Peyer's patch (tissue), 4 donors: Measurements from ENCODE around the gene COTL1.

Experiments used
- CTCF ChIP-seq, 6 experiments: fragments of 450-650 bp in 4 of 6; fragments of 200-600 bp in 2 of 6; sonication (generic) in 1 of 6; IDR thresholded peaks; one replicate each; pipeline ENCODE4 v1.5.1; 2017 to 2019; ENCODE audit warnings: antibody characterized with exemption in 6 of 6, mild to moderate bottlenecking in 3 of 6, moderate library complexity in 1 of 6
- POLR2A ChIP-seq, 2 donors: fragments of 450-650 bp; IDR thresholded peaks; one replicate each; pipeline ENCODE4 v1.5.1; 2017; ENCODE audit warnings: antibody characterized with exemption in 2 of 2, mild to moderate bottlenecking in 2 of 2, moderate library complexity in 2 of 2

DNA sequence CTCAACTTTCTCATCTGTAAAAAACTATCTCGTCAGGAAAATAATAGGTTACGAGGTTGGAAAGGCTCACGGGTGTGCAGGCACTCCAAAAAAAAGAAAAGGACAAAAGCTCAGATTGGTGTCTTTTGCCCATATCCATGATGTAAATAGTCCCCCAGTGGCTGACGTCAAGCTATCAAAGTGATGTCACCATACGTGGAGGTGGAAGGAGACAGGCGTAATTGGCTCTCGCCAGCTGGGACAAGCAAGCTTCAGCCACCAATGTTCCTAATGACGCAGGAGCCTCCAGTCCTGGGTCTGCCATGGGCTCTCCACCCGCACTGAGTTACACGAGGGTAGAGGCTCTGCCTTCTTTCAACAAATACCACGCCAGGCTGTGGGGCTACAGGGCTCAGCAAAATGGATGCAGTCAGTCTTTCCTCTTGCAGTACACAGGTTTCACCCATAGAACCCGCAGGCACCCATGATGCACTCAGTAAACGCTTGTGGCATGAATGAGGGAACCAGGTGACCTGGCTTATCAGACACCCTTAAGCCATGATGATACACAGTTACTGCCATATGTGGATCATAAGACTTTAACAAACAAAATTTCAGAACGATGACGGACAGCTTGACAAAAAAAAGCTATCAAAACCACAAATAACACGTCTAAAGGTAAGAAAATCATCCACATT lies 50.5 kb downstream of the COTL1 start:
- TF ChIP-seq CTCF (IDR thresholded peaks at IDR 0.05) (no peak), POLR2A (IDR thresholded peaks at IDR 0.05) (no peak)
